ENCODE data around the gene TIMM10B.

DNA sequence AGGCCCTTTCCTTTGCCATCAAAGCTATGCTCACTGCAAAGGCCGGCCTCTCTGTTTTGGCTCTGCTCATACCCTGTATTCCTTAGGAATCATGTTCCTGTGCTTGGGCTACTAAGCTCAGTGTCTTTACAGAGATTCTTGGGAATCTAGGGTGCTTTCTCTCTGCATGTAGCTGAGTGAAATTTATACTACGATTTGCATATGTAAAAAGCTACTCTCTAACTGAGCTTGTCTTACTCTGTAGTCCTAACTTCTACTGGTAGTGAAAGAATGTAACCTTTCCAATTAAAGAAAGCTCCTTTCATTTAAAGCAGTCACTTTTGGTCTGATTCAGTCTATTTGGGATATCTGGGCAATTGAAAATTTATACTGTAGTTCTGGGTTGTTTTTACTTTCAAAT lies 48.0 kb downstream of the TIMM10B start:
- TF ChIP-seq POLR2A (IDR thresholded peaks at IDR 0.05) = no peak
- TF ChIP-seq, protein P1, sequence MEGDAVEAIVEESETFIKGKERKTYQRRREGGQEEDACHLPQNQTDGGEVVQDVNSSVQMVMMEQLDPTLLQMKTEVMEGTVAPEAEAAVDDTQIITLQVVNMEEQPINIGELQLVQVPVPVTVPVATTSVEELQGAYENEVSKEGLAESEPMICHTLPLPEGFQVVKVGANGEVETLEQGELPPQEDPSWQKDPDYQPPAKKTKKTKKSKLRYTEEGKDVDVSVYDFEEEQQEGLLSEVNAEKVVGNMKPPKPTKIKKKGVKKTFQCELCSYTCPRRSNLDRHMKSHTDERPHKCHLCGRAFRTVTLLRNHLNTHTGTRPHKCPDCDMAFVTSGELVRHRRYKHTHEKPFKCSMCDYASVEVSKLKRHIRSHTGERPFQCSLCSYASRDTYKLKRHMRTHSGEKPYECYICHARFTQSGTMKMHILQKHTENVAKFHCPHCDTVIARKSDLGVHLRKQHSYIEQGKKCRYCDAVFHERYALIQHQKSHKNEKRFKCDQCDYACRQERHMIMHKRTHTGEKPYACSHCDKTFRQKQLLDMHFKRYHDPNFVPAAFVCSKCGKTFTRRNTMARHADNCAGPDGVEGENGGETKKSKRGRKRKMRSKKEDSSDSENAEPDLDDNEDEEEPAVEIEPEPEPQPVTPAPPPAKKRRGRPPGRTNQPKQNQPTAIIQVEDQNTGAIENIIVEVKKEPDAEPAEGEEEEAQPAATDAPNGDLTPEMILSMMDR (IDR thresholded peaks at IDR 0.05) = no peak

Measured in heart left ventricle (tissue), 13 donors.